HCT116 (cell line): ENCODE results near the gene ARHGAP27. TPM values are rescaled to one million over a fixed set of nuclear protein-coding genes. Genes with fewer than 3 reads are reported as not detected.

Experiments used
- ATAC-seq: fragments of 200-7000 bp; cut with Tn5 transposase; 2 replicates; pipeline ENCODE4 v1.9.1; 2020; ENCODE audit warnings: mild to moderate bottlenecking, moderate library complexity
- BruUV-seq: library from RNA; stranded (reverse); fragments of 400-500 nt; replicated peaks from 2 replicates; lab custom pipeline; 2021; lab: Mats Ljungman, UMichigan
- CTCF ChIA-PET: fragments of 300-600 bp; sonication (Branson Sonifier 250); formaldehyde crosslinking; loops from one replicate; lab custom pipeline; 2021; ENCODE audit warnings: antibody characterized with exemption; lab: Charles Lee
- POLR2A ChIA-PET: fragments of 300-600, 350-600 bp; sonication (Branson Sonifier 250); formaldehyde crosslinking; loops from one replicate; lab custom pipeline; 2021; ENCODE audit warnings: antibody characterized with exemption; lab: Charles Lee
- RAD21 ChIA-PET, 2 experiments: fragments of 300-600 bp; sonication (Branson Sonifier 250); formaldehyde crosslinking; loops; one replicate each; lab custom pipeline; 2023; ENCODE audit warnings: low total read pairs in 2 of 2; ENCODE audit not compliant: uncharacterized antibody in 2 of 2, unreplicated experiment in 2 of 2, low non-redundant PET in 1 of 2; lab: Charles Lee
- DNase-seq: peaks from one replicate; pipeline ENCODE4 v3.0.0-alpha.2; 2010; ENCODE audit warnings: low read depth, low spot score
- H2AFZ ChIP-seq: fragments of 200-600 bp; shearing (Covaris generic), sonication (generic); 2 replicates; pipeline ENCODE4 v1.6.1; 2017; ENCODE audit warnings: low read depth, mixed run types, mixed read lengths, antibody characterized with exemption, low read length; ENCODE audit not compliant: poor library complexity, severe bottlenecking
- H3K27ac ChIP-seq: 2 replicates; pipeline ENCODE4 v1.5.1; 2012; ENCODE audit warnings: low read depth, low read length
- H3K27me3 ChIP-seq: fragments of 200-600 bp; sonication (generic); 2 replicates; pipeline ENCODE4 v1.6.1; 2016; ENCODE audit warnings: mixed run types, low read length, mixed read lengths; ENCODE audit not compliant: insufficient read depth
- H3K36me3 ChIP-seq, 2 experiments: fragments of 200-500 bp in 1 of 2; fragments of 200-600 bp in 1 of 2; sonication (Bioruptor generic) in 1 of 2; sonication (generic) in 1 of 2; 2 replicates each; pipeline versions ENCODE4 v1.5.1 to v1.6.1; 2014 to 2016; ENCODE audit warnings: low read length in 2 of 2, inconsistent platforms in 1 of 2, mixed read lengths in 1 of 2, mixed run types in 1 of 2; ENCODE audit not compliant: insufficient read depth in 2 of 2, control insufficient read depth in 1 of 2
- H3K4me1 ChIP-seq, 2 experiments: fragments of 200-600 bp in 1 of 2; sonication (generic) in 1 of 2; 2 replicates each; pipeline versions ENCODE4 v1.5.1 to v1.6.1; 2012 to 2017; ENCODE audit warnings: low read length in 2 of 2, inconsistent platforms in 1 of 2, mild to moderate bottlenecking in 1 of 2, mixed read lengths in 1 of 2, mixed run types in 1 of 2, moderate library complexity in 1 of 2; ENCODE audit not compliant: insufficient read depth in 2 of 2, control insufficient read depth in 1 of 2
- H3K4me2 ChIP-seq: fragments of 200-600 bp; sonication (generic); 2 replicates; pipeline ENCODE4 v1.6.1; 2017; ENCODE audit warnings: mixed run types, low read length, mixed read lengths
- H3K4me3 ChIP-seq, 2 experiments: fragments of 200-600 bp in 1 of 2; sonication (generic) in 1 of 2; replicated peaks in 1 of 2; 2 replicates each; pipeline ENCODE4 v1.5.1; 2011 to 2016; ENCODE audit warnings: low read length in 2 of 2, control low read depth in 1 of 2, low read depth in 1 of 2, mild to moderate bottlenecking in 1 of 2, mixed read lengths in 1 of 2, mixed run types in 1 of 2
- H3K79me2 ChIP-seq: fragments of 200-600 bp; sonication (generic); 2 replicates; pipeline ENCODE4 v1.6.1; 2017; ENCODE audit warnings: mild to moderate bottlenecking, mixed run types, low read length, moderate library complexity, mixed read lengths; ENCODE audit not compliant: insufficient read depth
- H3K9ac ChIP-seq: fragments of 200-600 bp; sonication (generic); 2 replicates; pipeline ENCODE4 v1.6.1; 2016; ENCODE audit warnings: low read length, mixed read lengths
- H3K9me2 ChIP-seq: fragments of 200-600 bp; sonication (generic), shearing (Covaris generic); 2 replicates; pipeline ENCODE4 v1.6.1; 2017; ENCODE audit warnings: mixed run types, mild to moderate bottlenecking, moderate library complexity; ENCODE audit not compliant: insufficient read depth
- H3K9me3 ChIP-seq, 2 experiments: fragments of 200-500 bp in 1 of 2; fragments of 200-600 bp in 1 of 2; sonication (Bioruptor generic) in 1 of 2; sonication (generic) in 1 of 2; 2 replicates each; pipeline ENCODE4 v1.6.1; 2014 to 2017; ENCODE audit warnings: low read length in 2 of 2, mixed read lengths in 2 of 2, inconsistent platforms in 1 of 2, low read depth in 1 of 2, mild to moderate bottlenecking in 1 of 2, mixed run types in 1 of 2, moderate library complexity in 1 of 2; ENCODE audit not compliant: control insufficient read depth in 1 of 2, insufficient read depth in 1 of 2
- H4K20me1 ChIP-seq: fragments of 200-600 bp; sonication (generic), shearing (Covaris generic); 2 replicates; pipeline ENCODE4 v1.6.1; 2017; ENCODE audit warnings: mixed run types, mild to moderate bottlenecking, moderate library complexity; ENCODE audit not compliant: insufficient read depth
- CEBPB ChIP-seq: IDR thresholded peaks from 2 replicates; pipeline ENCODE4 v1.6.1; 2012; ENCODE audit warnings: low read depth
- EGR1 ChIP-seq: IDR thresholded peaks from 2 replicates; pipeline ENCODE4 v1.6.1; 2012; ENCODE audit warnings: low read depth
- EZH2 ChIP-seq: fragments of 200-600 bp; sonication (generic); IDR thresholded peaks from 2 replicates; pipeline ENCODE4 v1.6.1; 2017; ENCODE audit warnings: antibody characterized with exemption, mixed run types
- JUND ChIP-seq: IDR thresholded peaks from 2 replicates; pipeline ENCODE4 v1.6.1; 2012
- POLR2AphosphoS5 ChIP-seq: IDR thresholded peaks from 2 replicates; pipeline ENCODE4 v1.6.1; 2011; ENCODE audit warnings: mild to moderate bottlenecking, low read depth, low read length, moderate library complexity
- RAD21 ChIP-seq: IDR thresholded peaks from 2 replicates; pipeline ENCODE4 v1.6.1; 2012; ENCODE audit warnings: low read depth, mild to moderate bottlenecking
- YY1 ChIP-seq: IDR thresholded peaks from 2 replicates; pipeline ENCODE4 v1.6.1; 2011; ENCODE audit warnings: low read length, low read depth, moderate library complexity, mild to moderate bottlenecking; ENCODE audit not compliant: insufficient replicate concordance; ENCODE audit errors: extremely low read depth
- intact Hi-C: fragments of 100-400 bp; cut with micrococcal nuclease; formaldehyde crosslinking; loops from 2 replicates; pipeline ENCODE4 v1.10.0; 2022
- total RNA-seq: library from RNA; stranded (reverse); gene quantifications from one replicate; pipeline ENCODE4 v1.2.1, GENCODE V29; 2021; ENCODE audit not compliant: unreplicated experiment
- TF ChIP-seq, protein P1 (sequence below), 3 experiments: fragments of 200-600 bp in 1 of 3; sonication (generic) in 1 of 3; IDR thresholded peaks in 2 of 3; conservative IDR thresholded peaks in 1 of 3; 2 replicates each; pipeline ENCODE4 v1.5.1; 2012 to 2017; ENCODE audit warnings: low read depth in 2 of 3, low read length in 2 of 3, antibody characterized with exemption in 1 of 3, borderline replicate concordance in 1 of 3, control low read depth in 1 of 3, mild to moderate bottlenecking in 1 of 3, mixed read lengths in 1 of 3, mixed run types in 1 of 3, moderate library complexity in 1 of 3; ENCODE audit not compliant: insufficient read depth in 1 of 3

ARHGAP27 gene
- total RNA-seq, 1 experiment from 2014 or later: 46.7 TPM

DNA sequence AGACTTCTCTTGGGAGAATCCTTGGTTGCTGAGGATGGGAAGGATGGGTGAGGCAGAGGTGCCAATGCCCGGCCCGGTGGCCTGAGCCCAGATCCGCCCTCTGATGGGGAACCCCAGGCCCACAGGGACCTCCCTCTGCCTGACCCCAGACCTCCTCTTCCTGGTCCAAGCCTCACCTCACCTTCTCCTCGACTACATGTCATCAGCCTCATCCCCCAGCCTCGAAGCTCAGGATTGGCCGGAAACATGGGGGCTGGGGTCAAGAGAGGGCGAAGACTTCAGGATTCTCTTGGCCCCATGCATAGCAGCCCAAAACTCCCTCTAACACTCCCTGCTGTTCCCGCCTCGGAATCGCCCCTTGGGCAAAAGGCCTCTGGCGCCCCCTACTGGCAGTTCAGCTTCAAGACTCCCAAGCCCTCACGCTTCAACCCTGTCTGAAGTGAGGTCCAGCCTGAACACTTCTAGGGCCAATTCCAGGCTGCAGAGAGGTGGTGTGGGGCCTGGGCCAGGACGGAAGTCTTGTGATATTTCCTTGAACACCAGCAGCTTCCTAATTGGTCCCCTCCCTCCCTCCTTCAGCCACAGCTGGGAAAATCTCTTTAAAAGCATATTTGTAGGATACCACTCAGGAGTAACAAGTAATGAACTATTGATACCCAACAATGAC is 47.2 kb downstream of the ARHGAP27 start:
- peaks cover 0 to 35% of the 10 kb centered on the region in 2 experiments; a peak in 2 of 4 replicates for H3K4me1 ChIP-seq
- DNase-seq: peak; percentile 87
- H3K9me3 ChIP-seq: no peaks in the 10 kb centered on the region
- no peaks in the 10 kb centered on the region for H4K20me1 ChIP-seq
- RAD21 ChIA-PET: interaction anchor here (1.5 to 2.8 kb wide), 3 partner anchors 92 to 109 kb away, joined by 4 to 17 read pairs (median 16); no protein-coding TSS in a partner anchor
- peak overlapping the region; percentile 19 for H2AFZ ChIP-seq
- POLR2A ChIA-PET: interaction anchor here (1.0 kb wide), 1 partner anchor 10 kb away, joined by 4 read pairs; no protein-coding TSS in a partner anchor
- no peak for TF ChIP-seq EZH2
- TF ChIP-seq RAD21: peak; percentile 100
- TF ChIP-seq, protein P1, sequence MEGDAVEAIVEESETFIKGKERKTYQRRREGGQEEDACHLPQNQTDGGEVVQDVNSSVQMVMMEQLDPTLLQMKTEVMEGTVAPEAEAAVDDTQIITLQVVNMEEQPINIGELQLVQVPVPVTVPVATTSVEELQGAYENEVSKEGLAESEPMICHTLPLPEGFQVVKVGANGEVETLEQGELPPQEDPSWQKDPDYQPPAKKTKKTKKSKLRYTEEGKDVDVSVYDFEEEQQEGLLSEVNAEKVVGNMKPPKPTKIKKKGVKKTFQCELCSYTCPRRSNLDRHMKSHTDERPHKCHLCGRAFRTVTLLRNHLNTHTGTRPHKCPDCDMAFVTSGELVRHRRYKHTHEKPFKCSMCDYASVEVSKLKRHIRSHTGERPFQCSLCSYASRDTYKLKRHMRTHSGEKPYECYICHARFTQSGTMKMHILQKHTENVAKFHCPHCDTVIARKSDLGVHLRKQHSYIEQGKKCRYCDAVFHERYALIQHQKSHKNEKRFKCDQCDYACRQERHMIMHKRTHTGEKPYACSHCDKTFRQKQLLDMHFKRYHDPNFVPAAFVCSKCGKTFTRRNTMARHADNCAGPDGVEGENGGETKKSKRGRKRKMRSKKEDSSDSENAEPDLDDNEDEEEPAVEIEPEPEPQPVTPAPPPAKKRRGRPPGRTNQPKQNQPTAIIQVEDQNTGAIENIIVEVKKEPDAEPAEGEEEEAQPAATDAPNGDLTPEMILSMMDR (IDR thresholded peaks at IDR 0.05 in 2 of 3, conservative IDR thresholded peaks at IDR 0.05 in 1 of 3; ENCODE audit: borderline replicate concordance in 1 of 3, insufficient read depth in 1 of 3, low read depth in 2 of 3, low read length in 2 of 3): peak; percentile 99 to 100 (median 100)
- no peak for TF ChIP-seq EGR1
- no peak for TF ChIP-seq JUND
- TF ChIP-seq CEBPB: no peak
- peak; percentile 24; the same call in 1 of the 2 replicates for TF ChIP-seq POLR2AphosphoS5
- TF ChIP-seq YY1: peak; percentile 76
- no peak overlapping the region for H3K4me3 ChIP-seq
- H3K9ac ChIP-seq: peak overlapping the region; percentile 12; the same call in 1 of the 2 replicates
- H3K79me2 ChIP-seq: no peaks in the 10 kb centered on the region
- ATAC-seq: peak; percentile 94
- BruUV-seq: no TSS peak
- CTCF ChIA-PET: interaction anchor here (0.9 to 10.5 kb wide), 13 partner anchors 9 to 250 kb away, joined by 3 to 115 read pairs (median 7); partner anchors contain the start of gene ACBD4
- no peaks in the 10 kb centered on the region for H3K27me3 ChIP-seq
- no peak overlapping the region for H3K4me2 ChIP-seq
- H3K27ac ChIP-seq: no peak overlapping the region
- intact Hi-C loops: loop anchor here (1.0 to 10.0 kb wide), 6 partner anchors 92 to 447 kb away; partner anchors contain the start of genes ACBD4 and PLCD3
- H3K9me2 ChIP-seq: no peaks in the 10 kb centered on the region
- H3K36me3 ChIP-seq: no peaks in the 10 kb centered on the region
